K562 (cell line): Measurements from ENCODE around the gene ANO6. TPM values are rescaled to one million over a fixed set of nuclear protein-coding genes. Genes with fewer than 3 reads are reported as not detected.

Experiments used
- E2F1 ChIP-seq: sonication (generic); formaldehyde crosslinking; IDR thresholded peaks from 2 replicates; pipeline ENCODE4 v1.8.1; 2023; ENCODE audit warnings: mild to moderate bottlenecking, missing genetic modification reagents, moderate library complexity
- E2F6 ChIP-seq, 2 experiments: IDR thresholded peaks; 2 replicates each; pipeline ENCODE4 v1.6.1; 2011; ENCODE audit warnings: borderline replicate concordance in 1 of 2, control low read depth in 1 of 2, low read depth in 1 of 2, low read length in 1 of 2, mild to moderate bottlenecking in 1 of 2, mixed read lengths in 1 of 2, moderate library complexity in 1 of 2; ENCODE audit not compliant: insufficient read depth in 1 of 2, insufficient read length in 1 of 2, poor library complexity in 1 of 2, severe bottlenecking in 1 of 2; ENCODE audit errors: extremely low read depth in 1 of 2
- ELF1 ChIP-seq: fragments of 200-800 bp; sonication (Bioruptor generic); IDR thresholded peaks from 2 replicates; pipeline ENCODE4 v1.6.1; 2016; ENCODE audit warnings: missing genetic modification characterization, missing compliant biosample characterization
- GATA2 ChIP-seq: sonication (generic); formaldehyde crosslinking; IDR thresholded peaks from 2 replicates; pipeline ENCODE4 v1.4.0; 2020; ENCODE audit warnings: mild to moderate bottlenecking, missing genetic modification reagents
- HNRNPLL ChIP-seq: fragments of 200-400 bp; formaldehyde crosslinking; IDR thresholded peaks from 2 replicates; pipeline ENCODE4 v1.6.1; 2017; ENCODE audit warnings: low read length, low read depth, mild to moderate bottlenecking; ENCODE audit not compliant: poor library complexity, severe bottlenecking
- MAFF ChIP-seq: IDR thresholded peaks from 2 replicates; pipeline ENCODE4 v1.6.1; 2012; ENCODE audit warnings: low read length, improper control_type of control experiment
- MAFG ChIP-seq: fragments of 450-650 bp; conservative IDR thresholded peaks from 2 replicates; pipeline ENCODE4 v1.6.1; 2016; ENCODE audit warnings: missing genetic modification characterization, missing compliant biosample characterization
- MEF2D ChIP-seq: conservative IDR thresholded peaks from 2 replicates; pipeline ENCODE4 v1.6.1; 2016; ENCODE audit warnings: low read depth, missing genetic modification characterization, missing compliant biosample characterization
- NFE2L1 ChIP-seq: fragments of 450-650 bp; IDR thresholded peaks from 2 replicates; pipeline ENCODE4 v1.6.1; 2016; ENCODE audit warnings: missing genetic modification characterization, low read depth, mild to moderate bottlenecking, missing compliant biosample characterization, moderate library complexity, borderline replicate concordance
- PHB2 ChIP-seq: fragments of 450-650 bp; IDR thresholded peaks from 2 replicates; pipeline ENCODE4 v1.6.1; 2017; ENCODE audit warnings: low read depth
- ZNF282 ChIP-seq: sonication (generic); formaldehyde crosslinking; IDR thresholded peaks from 2 replicates; pipeline ENCODE4 v1.8.1; 2023; ENCODE audit warnings: missing genetic modification reagents
- ZNF318 ChIP-seq, 2 experiments: fragments of 450-650 bp; IDR thresholded peaks; 2 replicates each; pipeline ENCODE4 v1.6.1; 2016; ENCODE audit warnings: mild to moderate bottlenecking in 2 of 2, borderline replicate concordance in 1 of 2, low read depth in 1 of 2, moderate library complexity in 1 of 2
- ZNF668 ChIP-seq: fragments of 250-450 bp; sonication (Bioruptor Pico); IDR thresholded peaks from 2 replicates; pipeline ENCODE4 v1.8.0; 2022; ENCODE audit warnings: mild to moderate bottlenecking, inconsistent platforms
- ZNF740 ChIP-seq, 3 experiments: fragments of 200-800 bp in 1 of 3; sonication (Bioruptor generic) in 1 of 3; sonication (generic) in 1 of 3; formaldehyde crosslinking in 1 of 3; IDR thresholded peaks; 2 replicates each; pipeline versions ENCODE4 v1.6.1 to v1.8.0; 2016 to 2022; ENCODE audit warnings: mild to moderate bottlenecking in 2 of 3, missing compliant biosample characterization in 2 of 3, missing genetic modification characterization in 2 of 3, missing genetic modification reagents in 1 of 3
- polyA plus RNA-seq, 8 experiments: library from polyadenylated mRNA; depleted of rRNA in 4 of 8; stranded (reverse) in 5 of 8; unstranded in 3 of 8; fragments of >200 nt; fragmentation: Nextera tagmentation in 2 of 8; fragmentation: Illumina TruSeq in 1 of 8; extraction: Ambion mirVana in 2 of 8; extraction: Trizol in 1 of 8; gene quantifications; 2 replicates each; pipeline versions ENCODE4 v1.2.1 to v1.2.3, GENCODE V29; 2011 to 2014; ENCODE audit warnings: inconsistent platforms in 1 of 8, missing spikeins in 1 of 8
- total RNA-seq, 7 experiments: library from RNA; depleted of rRNA in 6 of 7; stranded (reverse); fragments of >200 nt in 6 of 7; fragmentation: Illumina TruSeq in 2 of 7; extraction: Trizol in 2 of 7; gene quantifications; 2 replicates each; pipeline versions ENCODE4 v1.2.1 to v1.2.3, GENCODE V29; 2011 to 2021; ENCODE audit warnings: low replicate concordance in 1 of 7

Gene ANO6
- total and polyA plus RNA-seq, 9 of the 15 experiments (the other 6 are each of a cell fraction or from before 2014, with no cell fraction given): 3.5 to 24.7 (median 20.3) TPM

- no peak for TF ChIP-seq ZNF318 (IDR thresholded peaks at IDR 0.05; ENCODE audit: borderline replicate concordance in 1 of 2, low read depth in 1 of 2)
- TF ChIP-seq MAFG (tag): no peak
- 0 out of 2 replicates have a peak, but pooled peaks have one; percentile 58 for TF ChIP-seq E2F1 (CRISPR knock-in tag)
- no peak for TF ChIP-seq NFE2L1 (tag)
- no peak for TF ChIP-seq ZNF282
- TF ChIP-seq HNRNPLL: peak; percentile 13
- no peak for TF ChIP-seq PHB2
- TF ChIP-seq ZNF740 (CRISPR knock-in tag; IDR thresholded peaks at IDR 0.05): no peak
- no peak for TF ChIP-seq ZNF740 (tag; IDR thresholded peaks at IDR 0.05)
- no peak for TF ChIP-seq MAFF
- TF ChIP-seq E2F6 (IDR thresholded peaks at IDR 0.05; ENCODE audit: borderline replicate concordance in 1 of 2, extremely low read depth in 1 of 2, insufficient read depth in 1 of 2, insufficient read length in 1 of 2, low read depth in 1 of 2, low read length in 1 of 2, poor library complexity in 1 of 2, severe bottlenecking in 1 of 2): peak in 1 of 2 experiments; percentile 55
- no peak for TF ChIP-seq ELF1 (tag)
- TF ChIP-seq GATA2: no peak
- no peak for TF ChIP-seq ZNF668 (CRISPR knock-in tag)
- TF ChIP-seq MEF2D (tag): no peak
Measured at GRCh38 chr12:45216230-45216982, 511 bp downstream of the ANO6 start (continued).
